ENCODE data around the gene GNB1. TPM values are rescaled to one million over a fixed set of nuclear protein-coding genes. Genes with fewer than 3 reads are reported as not detected.
A peak's percentile ranks its signal among the peaks of the same experiment; 100 is the strongest.

GNB1 gene
- total and polyA plus RNA-seq, 5 donors, result 73.7 to 205 (median 172) TPM

DNA sequence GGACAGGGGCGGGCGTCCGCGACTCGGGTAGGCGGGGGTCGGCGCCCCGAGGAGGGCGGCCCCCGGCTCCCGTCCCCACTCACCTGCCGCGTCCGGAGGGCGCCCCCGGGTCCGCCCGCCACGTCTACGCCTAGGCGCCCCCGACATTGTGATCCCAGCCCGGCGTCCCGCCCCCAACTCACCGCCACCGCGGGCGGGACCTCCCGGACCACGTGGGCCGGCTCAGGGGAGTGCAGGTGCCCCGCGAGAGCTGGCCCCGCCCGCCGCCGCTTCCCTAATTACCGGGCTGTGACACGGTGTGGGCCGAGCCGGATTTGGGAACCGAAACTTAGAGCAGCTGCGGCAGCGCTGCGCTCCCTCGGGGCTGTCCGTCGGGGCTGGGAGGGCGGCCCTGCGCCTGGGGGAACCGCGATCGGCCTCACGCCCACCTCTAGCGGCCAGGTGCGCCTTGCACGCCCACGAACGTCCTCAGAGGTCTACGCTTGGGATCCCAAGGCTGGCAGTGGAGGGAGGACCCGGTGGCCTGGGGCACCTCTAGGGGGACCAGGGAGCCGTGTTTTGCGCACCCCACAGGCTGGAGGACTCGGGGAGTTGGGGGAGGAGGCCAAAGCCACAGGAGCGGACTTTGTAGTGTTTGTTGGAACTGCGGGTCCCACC, 112.1 kb downstream of the GNB1 start:
- Histone ChIP-seq H3K27ac (ENCODE audit: low read length) (no peak overlapping the region), H3K9me3 (ENCODE audit: control insufficient read depth, low read length) (no peaks in the 10 kb centered on the region), H3K27me3 (ENCODE audit: control insufficient read depth, insufficient read depth) (no peaks in the 10 kb centered on the region), H3K4me3 (ENCODE audit: low read length) (peak overlapping the region; percentile 87), H3K4me1 (ENCODE audit: control insufficient read depth, insufficient read depth, low read length) (peaks cover 30% of the 10 kb centered on the region)
- WGBS, result 3% methylated on average over 68 of the region's 68 CpGs
- peak; percentile 13 to 22 for ATAC-seq
- intact Hi-C loops (cut with DNase I), result no loop called here
- peak; percentile 74 to 90 (median 90) for DNase-seq

GRCh38 chr1:1777950-1778662, 112.8 kb downstream of the GNB1 start, which contains the start of gene NADK:
Gene NADK, minus strand, starts transcription at chr1:1778470. Its CDS starts 13,064 bp downstream, at chr1:1765406.
- Histone ChIP-seq H3K27ac (ENCODE audit: low read length) (peak within 1 kb of the TSS; percentile 93), H3K4me3 (ENCODE audit: low read length) (peak within 1 kb of the TSS; percentile 87), H3K27me3 (ENCODE audit: control insufficient read depth, insufficient read depth) (no peaks in the 10 kb centered on the region), H3K4me1 (ENCODE audit: control insufficient read depth, insufficient read depth, low read length) (peaks cover 30% of the 10 kb centered on the region), H3K9me3 (ENCODE audit: control insufficient read depth, low read length) (no peaks in the 10 kb centered on the region)
- DNase-seq, result peak; percentile 65 to 90 (median 89)
- peak; percentile 15 to 60 for ATAC-seq
- under 1% methylated on average over 99 of the region's 99 CpGs for WGBS
- intact Hi-C loops (cut with DNase I), result no loop called here

DNA sequence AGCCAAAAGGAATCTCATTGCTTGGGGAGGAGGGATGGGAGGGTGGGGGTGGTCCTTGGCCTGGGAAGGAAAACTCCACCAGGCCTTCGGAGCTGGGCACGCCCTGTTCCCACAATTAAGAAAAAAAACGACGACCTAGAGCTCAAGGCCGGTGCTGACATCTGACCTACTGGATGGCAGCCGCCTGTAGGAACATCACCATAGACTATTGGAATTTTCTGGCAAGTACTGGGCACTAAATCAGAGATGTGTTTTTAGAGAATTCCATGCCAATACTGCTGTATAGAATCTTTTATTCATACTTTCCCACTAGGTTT, 113.3 kb downstream of the GNB1 start:
- Histone ChIP-seq H3K27ac (ENCODE audit: low read length) (peak overlapping the region; percentile 93), H3K4me1 (ENCODE audit: control insufficient read depth, insufficient read depth, low read length) (peaks cover 27% of the 10 kb centered on the region)
- under 1% methylated on average over 6 of the region's 6 CpGs for WGBS

DNA sequence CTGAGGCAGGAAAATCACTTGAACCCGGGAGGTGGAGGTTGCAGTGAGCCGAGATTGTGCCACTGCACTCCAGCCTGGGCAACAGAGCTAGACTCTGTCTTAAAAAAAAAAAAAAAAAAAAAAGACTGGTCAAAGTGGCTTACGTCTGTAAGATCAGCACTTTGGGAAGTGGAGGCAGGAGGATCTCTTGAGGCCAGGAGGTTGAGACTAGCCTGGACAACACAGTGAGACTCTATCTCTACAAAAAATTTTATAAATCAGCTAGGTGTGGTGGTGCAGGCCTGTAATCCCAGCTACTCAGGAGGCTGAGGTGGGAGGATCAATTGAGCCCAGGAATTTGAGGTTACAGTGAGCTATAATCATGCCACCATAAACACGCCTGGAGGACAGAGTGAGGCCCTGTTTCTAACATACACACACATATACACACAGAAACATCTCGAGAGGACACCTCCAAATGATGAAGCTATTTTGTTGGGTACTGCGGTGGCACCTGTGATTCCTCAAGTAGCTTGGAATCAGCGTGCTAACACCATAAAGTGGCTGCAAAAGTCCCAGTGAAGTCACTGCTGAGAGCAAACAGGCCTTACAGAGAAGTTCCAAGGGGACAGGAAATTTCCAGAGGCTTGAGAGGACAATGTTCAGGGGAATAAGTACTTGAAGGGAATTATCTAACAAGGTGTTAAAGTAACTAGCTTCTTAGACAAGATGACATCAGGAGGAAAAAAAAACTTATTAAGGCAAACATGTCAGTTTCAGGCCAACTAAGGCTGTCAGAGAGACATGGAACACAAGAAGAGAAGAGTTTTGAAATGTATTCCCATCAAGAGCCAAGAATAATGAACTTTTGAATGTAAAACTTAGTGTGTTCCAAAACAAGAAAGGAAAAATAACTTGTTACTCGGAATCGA, 114.0 kb downstream of the GNB1 start:
- ATAC-seq, result no peak
- H3K4me1 ChIP-seq (ENCODE audit: control insufficient read depth, insufficient read depth, low read length), result peaks cover 22% of the 10 kb centered on the region
- intact Hi-C loops (cut with DNase I), result no loop called here
- H3K9me3 ChIP-seq (ENCODE audit: control insufficient read depth, low read length), result no peaks in the 10 kb centered on the region
- peak overlapping the region; percentile 94 for H3K27ac ChIP-seq (ENCODE audit: low read length)
- peak overlapping the region; percentile 87 for H3K4me3 ChIP-seq (ENCODE audit: low read length)
- H3K27me3 ChIP-seq (ENCODE audit: control insufficient read depth, insufficient read depth), result no peaks in the 10 kb centered on the region
- 60% methylated on average over 9 of the region's 9 CpGs for WGBS
- peak in 1 of 3 donors; percentile 35 for DNase-seq

More for the DNA sequence above, 113.3 kb downstream of the GNB1 start:
- Histone ChIP-seq H3K27me3 (ENCODE audit: control insufficient read depth, insufficient read depth) (no peaks in the 10 kb centered on the region), H3K9me3 (ENCODE audit: control insufficient read depth, low read length) (no peaks in the 10 kb centered on the region), H3K4me3 (ENCODE audit: low read length) (peak overlapping the region; percentile 87)
- intact Hi-C loops (cut with DNase I), result no loop called here
- peak; percentile 72 to 87 (median 76) for DNase-seq
- ATAC-seq, result peak; percentile 63 to 64

- DNase-seq (no peak), ATAC-seq (no peak)
- Histone ChIP-seq H3K27ac (ENCODE audit: low read length) (no peak overlapping the region), H3K4me1 (ENCODE audit: control insufficient read depth, insufficient read depth, low read length) (peaks cover 18% of the 10 kb centered on the region), H3K9me3 (ENCODE audit: control insufficient read depth, low read length) (peaks cover 2% of the 10 kb centered on the region), H3K27me3 (ENCODE audit: control insufficient read depth, insufficient read depth) (no peaks in the 10 kb centered on the region), H3K4me3 (ENCODE audit: low read length) (no peak overlapping the region)
- WGBS, result 80% methylated on average over 11 of the region's 11 CpGs
- intact Hi-C loops (cut with DNase I), result no loop called here
These were observed 115.3 kb downstream of the GNB1 start for GRCh38 chr1:1775327-1776226.

GRCh38 chr1:1773874-1774273, 117.0 kb downstream of the GNB1 start:
- no peak for DNase-seq
- intact Hi-C loops (cut with DNase I), result no loop called here

DNA sequence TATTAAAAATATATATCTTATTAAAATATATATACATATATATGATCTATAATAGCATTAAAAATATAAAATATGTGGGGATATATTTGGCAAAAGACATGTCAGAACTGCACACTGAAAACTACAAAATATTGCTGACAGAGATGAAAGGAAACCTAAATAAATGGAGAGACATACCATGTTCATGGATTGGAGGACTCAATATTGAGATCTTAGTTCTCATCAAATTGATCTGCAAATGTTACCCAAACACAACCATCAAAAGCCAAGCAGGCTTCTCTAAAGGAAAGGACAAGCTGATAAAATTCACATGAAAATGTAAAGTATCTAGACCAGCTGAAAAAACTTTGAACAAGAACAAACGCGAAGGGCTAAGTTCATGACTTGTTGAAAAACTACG, 119.8 kb downstream of the GNB1 start:
- WGBS, result 97% methylated on average over 3 of the region's 3 CpGs
- Histone ChIP-seq H3K27me3 (ENCODE audit: control insufficient read depth, insufficient read depth) (no peaks in the 10 kb centered on the region), H3K4me1 (ENCODE audit: control insufficient read depth, insufficient read depth, low read length) (peaks cover 10% of the 10 kb centered on the region), H3K9me3 (ENCODE audit: control insufficient read depth, low read length) (peaks cover 2% of the 10 kb centered on the region), H3K4me3 (ENCODE audit: low read length) (no peak overlapping the region), H3K27ac (ENCODE audit: low read length) (no peak overlapping the region)
- intact Hi-C loops (cut with DNase I), result no loop called here
- DNase-seq (no peak), ATAC-seq (no peak)

More at GRCh38 chr1:1773874-1774273, 117.0 kb downstream of the GNB1 start:
- H3K27ac ChIP-seq (ENCODE audit: low read length), result no peak overlapping the region
- peaks cover 2% of the 10 kb centered on the region for H3K9me3 ChIP-seq (ENCODE audit: control insufficient read depth, low read length)
- ATAC-seq, result no peak
- H3K4me3 ChIP-seq (ENCODE audit: low read length), result no peak overlapping the region
- peaks cover 15% of the 10 kb centered on the region for H3K4me1 ChIP-seq (ENCODE audit: control insufficient read depth, insufficient read depth, low read length)
- WGBS, result over 99% methylated on average over 4 of the region's 4 CpGs
- H3K27me3 ChIP-seq (ENCODE audit: control insufficient read depth, insufficient read depth), result no peaks in the 10 kb centered on the region

DNA sequence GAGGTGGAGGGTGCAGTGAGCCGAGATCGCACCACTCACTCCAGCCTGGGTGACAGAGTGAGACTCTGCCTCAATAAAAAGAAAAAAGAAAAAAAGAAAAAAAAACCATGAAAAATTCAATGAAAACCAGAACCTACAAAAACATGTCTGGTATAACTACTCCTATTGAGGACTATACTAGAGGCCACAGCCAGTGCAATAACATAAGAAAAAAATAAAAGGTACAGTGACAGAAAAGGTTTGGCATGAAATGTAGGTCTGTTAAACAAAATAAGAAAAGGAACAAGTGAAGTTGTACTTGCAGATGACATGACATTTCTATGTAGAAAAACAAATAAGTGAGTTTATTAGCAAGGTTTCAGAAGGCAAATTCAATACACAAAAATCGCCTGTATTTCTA, 120.8 kb downstream of the GNB1 start:
- no peak for ATAC-seq
- H3K9me3 ChIP-seq (ENCODE audit: control insufficient read depth, low read length), result peaks cover 2% of the 10 kb centered on the region
- DNase-seq, result no peak
- H3K27ac ChIP-seq (ENCODE audit: low read length), result no peak overlapping the region
- peaks cover 2% of the 10 kb centered on the region for H3K4me1 ChIP-seq (ENCODE audit: control insufficient read depth, insufficient read depth, low read length)
- intact Hi-C loops (cut with DNase I), result no loop called here
- WGBS, result over 99% methylated on average over 3 of the region's 3 CpGs
- H3K27me3 ChIP-seq (ENCODE audit: control insufficient read depth, insufficient read depth), result no peaks in the 10 kb centered on the region
- no peak overlapping the region for H3K4me3 ChIP-seq (ENCODE audit: low read length)

DNA sequence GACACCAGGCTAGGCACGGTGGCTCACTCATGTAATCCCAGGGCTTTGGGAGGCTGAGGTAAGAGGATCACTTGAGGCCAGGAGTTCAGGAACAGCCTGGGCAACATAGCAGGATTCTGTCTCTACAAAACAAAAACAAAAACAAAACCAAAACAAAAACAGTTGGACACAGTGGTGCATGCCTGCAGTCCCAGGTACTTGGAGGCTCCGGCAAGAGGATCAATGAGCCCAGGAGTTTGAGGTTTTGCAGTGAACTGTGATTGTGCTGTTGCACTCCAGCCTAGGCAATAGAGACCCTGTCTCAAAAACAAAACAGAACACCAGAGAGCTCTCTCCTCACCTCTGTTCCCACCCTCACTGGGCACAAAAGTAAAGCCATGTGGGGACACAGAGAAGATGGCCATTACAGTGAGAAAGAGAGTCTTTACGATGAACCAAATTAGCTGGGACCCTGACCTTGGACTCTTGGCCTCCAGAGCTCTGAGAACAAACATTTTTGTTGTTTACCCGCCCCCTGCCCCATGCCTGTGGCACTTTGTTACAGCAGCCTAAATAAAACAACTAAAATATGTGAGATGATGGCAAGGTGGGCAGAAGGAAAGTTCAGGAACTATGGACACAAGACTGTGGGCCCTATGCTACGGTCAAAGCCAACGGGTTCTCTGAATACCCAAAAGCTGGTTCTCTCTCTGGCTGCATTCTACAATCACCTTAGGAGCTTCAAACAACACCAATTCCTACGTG, 122.5 kb downstream of the GNB1 start:
- WGBS, result 95% methylated on average over 7 of the region's 7 CpGs
- intact Hi-C loops (cut with DNase I), result no loop called here
- DNase-seq (no peak), ATAC-seq (no peak)
- Histone ChIP-seq H3K27ac (ENCODE audit: low read length) (no peak overlapping the region), H3K27me3 (ENCODE audit: control insufficient read depth, insufficient read depth) (no peaks in the 10 kb centered on the region), H3K9me3 (ENCODE audit: control insufficient read depth, low read length) (peaks cover 2% of the 10 kb centered on the region), H3K4me1 (ENCODE audit: control insufficient read depth, insufficient read depth, low read length) (no peaks in the 10 kb centered on the region), H3K4me3 (ENCODE audit: low read length) (no peak overlapping the region)

Measured in right cardiac atrium (tissue), 5 donors.